Hepatocyte (in vitro differentiated cells): ENCODE data around the gene PLXND1. TPM values are rescaled to one million over a fixed set of nuclear protein-coding genes. Genes with fewer than 3 reads are reported as not detected.

Experiments used
- DNase-seq: peaks from one replicate; pipeline ENCODE4 v3.0.0-alpha.2; 2016; ENCODE audit warnings: low spot score
- H2AFZ ChIP-seq: fragments of 200-600 bp; sonication (generic); 2 replicates; pipeline ENCODE4 v1.6.0; 2016; ENCODE audit warnings: antibody characterized with exemption, mild to moderate bottlenecking
- H3K27ac ChIP-seq: fragments of 200-600 bp; sonication (generic); 2 replicates; pipeline ENCODE4 v1.5.1; 2016; ENCODE audit warnings: mild to moderate bottlenecking
- H3K27me3 ChIP-seq: fragments of 200-600 bp; sonication (generic); 2 replicates; pipeline ENCODE4 v1.6.1; 2016
- H3K36me3 ChIP-seq: fragments of 200-600 bp; sonication (generic); replicated peaks from 2 replicates; pipeline ENCODE4 v1.5.1; 2016; ENCODE audit warnings: low read depth; ENCODE audit not compliant: insufficient read depth
- H3K4me1 ChIP-seq: fragments of 200-600 bp; sonication (generic); 2 replicates; pipeline ENCODE4 v1.5.1; 2016; ENCODE audit warnings: mild to moderate bottlenecking, moderate library complexity; ENCODE audit not compliant: insufficient read depth
- H3K4me2 ChIP-seq: fragments of 200-600 bp; sonication (generic); 2 replicates; pipeline ENCODE4 v1.6.0; 2016
- H3K4me3 ChIP-seq: fragments of 200-600 bp; sonication (generic); 2 replicates; pipeline ENCODE4 v1.5.1; 2016; ENCODE audit warnings: mild to moderate bottlenecking
- H3K79me2 ChIP-seq: fragments of 200-600 bp; sonication (generic); 2 replicates; pipeline ENCODE4 v1.6.0; 2017; ENCODE audit warnings: mild to moderate bottlenecking
- H3K9me2 ChIP-seq: fragments of 200-600 bp; sonication (generic); replicated peaks from 2 replicates; pipeline ENCODE4 v1.6.0; 2017; ENCODE audit warnings: mild to moderate bottlenecking; ENCODE audit not compliant: insufficient read depth
- H3K9me3 ChIP-seq: fragments of 200-600 bp; sonication (generic); 2 replicates; pipeline ENCODE4 v1.5.1; 2016; ENCODE audit warnings: low read depth, mild to moderate bottlenecking
- H4K20me1 ChIP-seq: fragments of 200-600 bp; sonication (generic); 2 replicates; pipeline ENCODE4 v1.6.0; 2016; ENCODE audit warnings: mild to moderate bottlenecking; ENCODE audit not compliant: insufficient read depth, poor library complexity, severe bottlenecking
- EZH2 ChIP-seq: fragments of 200-600 bp; sonication (generic); IDR thresholded peaks from 2 replicates; pipeline ENCODE4 v1.6.1; 2016; ENCODE audit warnings: antibody characterized with exemption, mild to moderate bottlenecking, borderline replicate concordance
- EZH2phosphoT487 ChIP-seq: fragments of 200-600 bp; sonication (generic); IDR thresholded peaks from one replicate; pipeline ENCODE4 v1.6.1; 2018; ENCODE audit warnings: antibody characterized with exemption, mild to moderate bottlenecking, low read depth, moderate library complexity; ENCODE audit not compliant: unreplicated experiment, severe bottlenecking
- WGBS: methylation state at CpG from one replicate; pipeline ENCODE4 v1.1.6; 2016; ENCODE audit warnings: low lambda C conversion rate; ENCODE audit errors: missing lambda C conversion rate; 5-methylcytosine and 5-hydroxymethylcytosine counted together
- polyA plus RNA-seq: library from polyadenylated mRNA; unstranded; fragments of >200 nt; fragmentation: Nextera tagmentation; extraction: Ambion mirVana; gene quantifications from 2 replicates; pipeline ENCODE4 v1.2.1, GENCODE V29; 2016
- total RNA-seq: library from RNA; depleted of rRNA; stranded (reverse); fragments of >200 nt; gene quantifications from 2 replicates; pipeline ENCODE4 v1.2.3, GENCODE V29; 2014
- TF ChIP-seq, protein P1 (sequence below): fragments of 200-600 bp; sonication (generic); IDR thresholded peaks from 2 replicates; pipeline ENCODE4 v1.5.1; 2016; ENCODE audit warnings: antibody characterized with exemption, mild to moderate bottlenecking; ENCODE audit not compliant: poor library complexity

PLXND1 gene
- total and polyA plus RNA-seq, 2 experiments from 2014 or later, result 36.3 to 45.3 TPM

- H2AFZ ChIP-seq, result no peak overlapping the region
- no peaks in the 10 kb centered on the region for H3K79me2 ChIP-seq
- no peak overlapping the region for H3K27ac ChIP-seq
- H4K20me1 ChIP-seq, result no peaks in the 10 kb centered on the region
- H3K9me3 ChIP-seq, result no peaks in the 10 kb centered on the region
- H3K36me3 ChIP-seq, result no peaks in the 10 kb centered on the region
- no peaks in the 10 kb centered on the region for H3K4me1 ChIP-seq
- WGBS, result 87% methylated on average over 4 of the region's 4 CpGs
- TF ChIP-seq, protein P1, sequence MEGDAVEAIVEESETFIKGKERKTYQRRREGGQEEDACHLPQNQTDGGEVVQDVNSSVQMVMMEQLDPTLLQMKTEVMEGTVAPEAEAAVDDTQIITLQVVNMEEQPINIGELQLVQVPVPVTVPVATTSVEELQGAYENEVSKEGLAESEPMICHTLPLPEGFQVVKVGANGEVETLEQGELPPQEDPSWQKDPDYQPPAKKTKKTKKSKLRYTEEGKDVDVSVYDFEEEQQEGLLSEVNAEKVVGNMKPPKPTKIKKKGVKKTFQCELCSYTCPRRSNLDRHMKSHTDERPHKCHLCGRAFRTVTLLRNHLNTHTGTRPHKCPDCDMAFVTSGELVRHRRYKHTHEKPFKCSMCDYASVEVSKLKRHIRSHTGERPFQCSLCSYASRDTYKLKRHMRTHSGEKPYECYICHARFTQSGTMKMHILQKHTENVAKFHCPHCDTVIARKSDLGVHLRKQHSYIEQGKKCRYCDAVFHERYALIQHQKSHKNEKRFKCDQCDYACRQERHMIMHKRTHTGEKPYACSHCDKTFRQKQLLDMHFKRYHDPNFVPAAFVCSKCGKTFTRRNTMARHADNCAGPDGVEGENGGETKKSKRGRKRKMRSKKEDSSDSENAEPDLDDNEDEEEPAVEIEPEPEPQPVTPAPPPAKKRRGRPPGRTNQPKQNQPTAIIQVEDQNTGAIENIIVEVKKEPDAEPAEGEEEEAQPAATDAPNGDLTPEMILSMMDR, result no peak
- TF ChIP-seq EZH2phosphoT487 (no peak), EZH2 (no peak)
- no peaks in the 10 kb centered on the region for H3K27me3 ChIP-seq
- no peak for DNase-seq
- no peaks in the 10 kb centered on the region for H3K9me2 ChIP-seq
- H3K4me2 ChIP-seq, result no peak overlapping the region
- no peak overlapping the region for H3K4me3 ChIP-seq
Observed at GRCh38 chr3:129520960-129521359, 85.5 kb downstream of the PLXND1 start.

GRCh38 chr3:129519896-129520715 is 86.4 kb downstream of the PLXND1 start:
- H3K4me3 ChIP-seq, result no peak overlapping the region
- no peak for DNase-seq
- no peaks in the 10 kb centered on the region for H3K9me3 ChIP-seq
- no peak for TF ChIP-seq EZH2
- TF ChIP-seq, protein P1, result no peak
- TF ChIP-seq EZH2phosphoT487, result no peak
- H4K20me1 ChIP-seq, result no peaks in the 10 kb centered on the region
- no peaks in the 10 kb centered on the region for H3K27me3 ChIP-seq
- H3K4me2 ChIP-seq, result no peak overlapping the region
- no peak overlapping the region for H2AFZ ChIP-seq
- no peaks in the 10 kb centered on the region for H3K36me3 ChIP-seq
- 81% methylated on average over 15 of the region's 15 CpGs for WGBS
- no peaks in the 10 kb centered on the region for H3K4me1 ChIP-seq
- no peak overlapping the region for H3K27ac ChIP-seq
- H3K9me2 ChIP-seq, result no peaks in the 10 kb centered on the region
- no peaks in the 10 kb centered on the region for H3K79me2 ChIP-seq

GRCh38 chr3:129519449-129519848 is 87.0 kb downstream of the PLXND1 start:
- no peak overlapping the region for H3K27ac ChIP-seq
- H3K79me2 ChIP-seq, result no peaks in the 10 kb centered on the region
- no peaks in the 10 kb centered on the region for H3K4me1 ChIP-seq
- H3K9me3 ChIP-seq, result no peaks in the 10 kb centered on the region
- H2AFZ ChIP-seq, result no peak overlapping the region
- H3K4me3 ChIP-seq, result no peak overlapping the region
- no peak overlapping the region for H3K4me2 ChIP-seq
- no peaks in the 10 kb centered on the region for H3K27me3 ChIP-seq
- no peaks in the 10 kb centered on the region for H4K20me1 ChIP-seq
- DNase-seq, result no peak
- H3K36me3 ChIP-seq, result no peaks in the 10 kb centered on the region
- no peaks in the 10 kb centered on the region for H3K9me2 ChIP-seq
- TF ChIP-seq EZH2phosphoT487, result no peak
- TF ChIP-seq, protein P1, result no peak
- no peak for TF ChIP-seq EZH2
- 92% methylated on average over 10 of the region's 10 CpGs for WGBS
